GM21737 (cell line): ENCODE measurements around the gene DCAF6.

Experiments
- ATAC-seq: cut with Tn5 transposase; IDR thresholded peaks from one replicate; pipeline ENCODE4 v1.9.1; 2021; ENCODE audit warnings: mild to moderate bottlenecking, moderate library complexity; ENCODE audit not compliant: unreplicated experiment

DCAF6 gene

GRCh38 chr1:167955915-167956314 is 19.4 kb downstream of the DCAF6 start:
- no peak for ATAC-seq

DNA sequence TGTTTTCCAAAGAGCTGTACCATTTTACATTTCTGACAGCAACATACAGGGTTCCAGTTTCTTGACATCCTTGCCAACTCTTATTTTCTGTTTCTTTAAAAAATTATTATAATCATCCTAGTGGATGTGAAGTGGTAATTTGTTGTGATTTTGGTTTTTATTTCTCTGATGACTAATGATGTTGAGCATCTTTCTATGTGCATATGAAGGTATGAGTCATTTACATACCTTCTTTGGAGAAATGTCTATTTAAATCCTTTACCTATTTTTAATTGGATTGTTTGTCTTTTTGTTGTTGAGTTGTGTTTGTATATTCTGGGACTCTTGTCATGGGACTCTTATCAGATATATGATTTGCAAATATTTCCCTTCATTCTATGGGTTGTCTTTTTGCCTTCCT is 21.2 kb downstream of the DCAF6 start:
- no peak for ATAC-seq

DNA sequence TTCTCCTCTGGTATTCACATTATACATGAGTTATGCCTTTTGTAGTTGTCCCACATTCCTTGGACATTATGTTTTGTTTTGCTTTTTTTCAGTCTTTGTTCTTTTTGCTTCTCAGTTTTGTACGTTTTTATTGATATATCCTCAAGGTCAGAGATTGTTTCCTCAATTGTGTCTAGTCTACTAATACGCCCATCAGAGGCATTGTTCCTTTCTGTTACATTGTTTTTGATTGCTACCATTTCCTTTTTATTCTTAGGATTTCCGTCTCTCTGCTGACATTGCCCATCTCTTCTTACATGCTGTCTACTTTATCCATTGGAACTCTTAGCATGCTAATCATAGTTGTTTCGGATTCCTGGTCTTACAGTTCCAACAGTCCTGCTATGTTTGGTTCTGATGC is 28.2 kb downstream of the DCAF6 start:
- no peak for ATAC-seq

GRCh38 chr1:167966050-167966449 is 29.6 kb downstream of the DCAF6 start:
- ATAC-seq, result no peak

DNA sequence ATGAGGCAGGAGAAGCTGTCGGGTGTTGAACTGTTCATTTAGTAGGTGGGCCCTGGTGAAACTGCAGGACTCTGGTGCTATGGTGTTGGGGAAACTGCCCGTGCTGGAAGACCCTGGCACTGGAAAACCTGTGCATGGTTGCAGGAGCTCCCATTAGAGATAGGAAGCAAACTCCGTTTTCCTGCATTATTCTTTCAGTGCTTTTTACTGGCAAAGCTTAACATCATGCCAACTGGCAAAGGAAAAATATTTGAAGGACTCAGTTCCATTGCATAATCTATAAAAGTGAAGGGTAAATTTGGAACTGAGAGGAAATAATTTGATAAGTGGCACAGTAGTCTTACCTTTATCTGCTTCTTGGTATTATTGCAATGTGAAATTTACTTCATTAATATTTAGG is 32.1 kb downstream of the DCAF6 start:
- no peak for ATAC-seq

DNA sequence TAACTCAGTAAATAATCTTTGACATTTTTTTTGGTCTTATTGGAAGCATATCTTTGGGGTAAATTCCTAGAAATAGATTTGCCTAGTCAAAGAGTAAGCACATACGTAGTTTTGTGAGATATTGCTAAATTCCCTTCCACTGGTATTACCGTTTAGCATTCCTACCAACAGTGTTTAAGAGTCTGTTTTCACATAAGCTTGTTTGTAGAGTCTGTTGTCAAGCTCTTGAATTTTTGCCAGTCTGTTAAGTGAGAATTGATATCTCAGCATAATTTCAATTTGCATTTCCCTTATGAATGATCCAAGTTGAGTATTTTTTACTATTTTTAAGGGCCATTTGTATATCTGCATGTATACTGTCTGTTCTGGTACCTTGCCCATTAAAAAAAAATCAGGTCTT is 37.3 kb downstream of the DCAF6 start:
- ATAC-seq, result no peak

- ATAC-seq, result no peak
These were observed 38.2 kb downstream of the DCAF6 start for GRCh38 chr1:167974698-167975097.

- ATAC-seq, result no peak
These were observed 40.8 kb downstream of the DCAF6 start for GRCh38 chr1:167977245-167977644.

GRCh38 chr1:167981933-167982332 is 45.5 kb downstream of the DCAF6 start:
- no peak for ATAC-seq

GRCh38 chr1:167983797-167984420 is 47.4 kb downstream of the DCAF6 start:
- ATAC-seq, result no peak

DNA sequence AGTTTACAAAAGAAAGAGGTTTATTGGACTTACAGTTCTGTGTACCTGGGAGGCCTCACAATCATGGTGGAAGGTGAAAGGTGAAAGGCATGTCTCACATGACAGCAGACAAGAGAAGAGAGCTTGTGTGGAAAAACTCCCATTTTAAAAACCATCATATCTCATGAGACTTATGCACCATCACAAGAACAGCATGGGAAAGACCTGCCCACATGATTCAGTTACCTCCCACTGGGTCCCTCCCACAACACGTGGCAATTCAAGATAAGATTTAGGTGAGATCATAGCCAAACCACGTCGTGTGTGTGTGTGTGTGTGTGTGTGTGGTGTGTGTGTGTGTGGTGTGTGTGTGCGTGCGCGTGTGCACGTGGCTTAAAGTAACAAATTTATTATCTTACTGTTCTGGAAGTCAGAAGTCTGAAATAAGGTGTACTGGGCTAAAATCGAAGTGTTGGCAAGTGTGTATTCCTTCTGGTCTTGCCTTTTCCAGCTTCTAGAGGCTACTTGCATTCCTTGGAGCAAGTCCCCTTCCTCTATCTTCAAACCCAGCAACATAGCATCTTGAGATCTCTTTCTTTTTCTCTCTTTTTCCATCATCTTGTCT is 48.5 kb downstream of the DCAF6 start:
- ATAC-seq, result no peak

- no peak for ATAC-seq
These were observed 50.7 kb downstream of the DCAF6 start for GRCh38 chr1:167987174-167987573.

GRCh38 chr1:167991546-167991945 is 55.1 kb downstream of the DCAF6 start:
- no peak for ATAC-seq

- no peak for ATAC-seq
These were observed 57.2 kb downstream of the DCAF6 start for GRCh38 chr1:167993720-167994119.

DNA sequence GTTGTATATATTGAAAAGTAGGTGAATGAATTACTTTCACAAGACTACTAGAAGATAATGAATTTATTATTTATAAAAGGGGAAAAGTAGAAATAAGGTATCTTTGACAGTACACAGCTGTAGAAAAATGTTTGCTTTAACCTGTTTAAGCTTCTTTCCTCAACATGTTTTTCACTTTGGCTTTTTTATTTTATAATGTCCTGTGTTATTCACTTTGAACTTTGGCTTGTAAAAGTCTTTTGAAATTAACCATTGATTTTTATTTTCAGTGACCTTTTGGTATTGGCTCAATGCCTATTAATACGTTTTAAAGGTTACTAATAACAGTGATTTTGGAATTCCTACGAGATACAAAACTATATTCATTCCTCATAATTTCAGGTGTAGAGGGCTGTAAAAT is 58.1 kb downstream of the DCAF6 start:
- no peak for ATAC-seq

DNA sequence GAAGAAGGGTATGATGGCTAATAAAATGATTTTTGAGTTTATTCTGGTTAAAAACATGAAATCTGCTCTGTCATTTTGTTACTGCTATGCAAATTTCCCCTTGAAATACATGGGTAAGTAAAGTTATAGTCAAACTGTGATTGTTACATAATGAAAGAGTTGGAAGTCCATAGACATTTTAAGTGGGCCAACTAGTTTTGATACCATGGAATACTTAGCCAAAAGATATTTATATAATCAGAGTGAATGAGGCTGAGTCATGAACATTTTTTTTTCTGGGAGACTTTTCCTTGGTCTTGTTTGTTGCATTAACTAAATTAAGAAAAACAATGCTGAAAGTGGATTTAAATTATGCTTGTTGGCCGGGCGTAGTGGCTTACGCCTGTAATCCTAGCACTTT is 58.6 kb downstream of the DCAF6 start:
- no peak for ATAC-seq

- no peak for ATAC-seq
These were observed 59.8 kb downstream of the DCAF6 start for GRCh38 chr1:167996266-167996665.

DNA sequence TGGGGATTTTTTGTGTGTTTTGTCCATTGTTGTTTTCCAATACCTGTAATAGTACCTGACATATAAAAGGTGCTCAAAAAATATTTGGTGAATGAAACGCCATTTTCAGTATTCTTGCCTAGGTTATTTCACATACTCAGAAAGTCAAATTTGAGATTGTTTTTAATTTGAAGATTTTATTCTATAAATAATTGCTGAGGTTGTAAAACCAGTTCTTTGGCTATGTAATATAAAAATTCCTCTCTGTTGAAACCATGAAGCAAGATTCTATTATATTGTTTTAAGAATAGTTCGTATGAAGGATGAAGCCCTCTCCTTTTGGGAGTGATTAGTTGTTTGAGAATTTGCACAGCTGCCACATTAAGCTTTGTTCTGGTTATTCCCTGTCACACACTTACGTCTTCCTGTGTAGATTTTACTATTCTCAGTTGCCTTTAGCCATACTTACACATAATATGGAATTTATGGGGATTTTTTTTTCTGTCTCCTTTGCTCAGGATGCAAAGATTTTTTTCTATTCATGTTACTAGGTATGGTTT is 60.6 kb downstream of the DCAF6 start:
- no peak for ATAC-seq

DNA sequence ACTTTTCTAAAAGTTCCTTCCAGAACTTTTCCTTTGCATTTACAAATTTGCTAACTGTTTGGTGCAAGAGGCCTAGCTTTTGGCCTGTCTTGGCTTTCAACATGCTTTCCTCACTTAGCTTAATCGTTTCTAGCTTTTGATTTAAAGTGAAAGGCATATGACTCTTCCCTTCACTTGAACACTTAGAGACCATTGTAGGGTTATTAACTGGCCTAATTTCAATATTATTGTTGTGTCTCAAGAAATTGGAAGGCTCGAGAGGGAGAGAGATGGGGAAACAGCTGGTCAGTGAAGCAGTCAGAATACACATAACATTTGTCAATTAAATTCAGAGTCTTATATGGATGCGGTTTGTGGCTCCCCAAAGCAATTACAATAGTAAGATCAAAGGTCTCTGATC is 63.4 kb downstream of the DCAF6 start:
- no peak for ATAC-seq

DNA sequence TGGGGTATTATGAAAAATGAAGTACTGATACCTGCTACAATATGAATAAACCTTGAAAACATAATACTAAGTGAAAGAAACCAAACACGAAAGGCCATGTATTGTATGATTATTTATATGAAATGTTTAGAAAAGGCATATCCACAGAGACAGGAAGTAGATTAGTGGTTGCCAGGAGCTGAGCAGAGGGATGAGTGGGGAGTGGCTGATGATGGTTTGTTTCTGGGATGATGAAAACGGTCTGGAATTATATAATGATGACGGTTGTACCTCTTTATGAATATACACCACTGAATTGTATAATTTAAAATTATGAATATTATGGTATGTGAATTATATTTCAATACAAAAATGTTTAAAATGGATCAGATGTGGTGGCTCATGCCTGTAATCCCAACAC is 64.2 kb downstream of the DCAF6 start:
- no peak for ATAC-seq

DNA sequence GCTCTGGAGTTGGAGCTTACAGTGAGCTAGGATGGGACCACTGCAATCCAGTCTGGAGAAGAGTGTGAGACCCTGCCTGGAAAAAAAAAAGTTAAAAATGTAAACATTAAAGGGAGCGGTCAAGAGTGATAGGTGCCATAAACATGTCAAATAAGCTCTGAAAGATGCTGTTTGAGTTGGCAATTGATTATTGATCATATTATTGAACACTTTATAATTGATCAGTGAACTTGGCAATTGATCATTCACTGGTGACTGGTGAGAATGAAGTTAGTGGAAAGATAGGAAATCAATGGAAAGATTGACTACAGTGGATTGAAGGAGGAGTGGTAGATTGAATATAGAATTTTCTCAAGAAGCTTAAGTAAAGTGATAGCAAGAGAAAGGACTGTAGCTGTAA is 64.7 kb downstream of the DCAF6 start:
- no peak for ATAC-seq

- ATAC-seq, result no peak
These were observed 68.0 kb downstream of the DCAF6 start for GRCh38 chr1:168004531-168004930.

- ATAC-seq, result no peak
These were observed 69.0 kb downstream of the DCAF6 start for GRCh38 chr1:168005529-168005928.
